GM23248 (cell line): Measurements from ENCODE around the gene CIT. TPM values are rescaled to one million over a fixed set of nuclear protein-coding genes. Genes with fewer than 3 reads are reported as not detected.

Experiments
- DNase-seq: peaks from one replicate; pipeline ENCODE4 v3.0.0-alpha.2; 2015
- H2AFZ ChIP-seq: fragments of 200-600 bp; sonication (generic); 2 replicates; pipeline ENCODE4 v1.6.1; 2016; ENCODE audit warnings: antibody characterized with exemption
- H3F3A ChIP-seq: fragments of 200-600 bp; sonication (generic); 2 replicates; pipeline ENCODE4 v1.6.1; 2016; ENCODE audit warnings: mild to moderate bottlenecking, antibody characterized with exemption, mixed run types; ENCODE audit not compliant: insufficient read depth
- H3K27ac ChIP-seq: fragments of 200-600 bp; sonication (generic); 2 replicates; pipeline ENCODE4 v1.5.1; 2016; ENCODE audit warnings: mild to moderate bottlenecking
- H3K27me3 ChIP-seq: fragments of 200-600 bp; sonication (generic); replicated peaks from 2 replicates; pipeline ENCODE4 v1.6.1; 2016; ENCODE audit warnings: mild to moderate bottlenecking; ENCODE audit not compliant: insufficient read depth
- H3K36me3 ChIP-seq: fragments of 200-600 bp; sonication (generic); 2 replicates; pipeline ENCODE4 v1.6.1; 2016; ENCODE audit warnings: low read depth, mild to moderate bottlenecking
- H3K4me1 ChIP-seq: fragments of 200-600 bp; sonication (generic); 2 replicates; pipeline ENCODE4 v1.6.1; 2016; ENCODE audit warnings: mild to moderate bottlenecking; ENCODE audit not compliant: insufficient read depth
- H3K4me2 ChIP-seq: fragments of 200-600 bp; sonication (generic); one replicate; pipeline ENCODE4 v1.6.1; 2016; ENCODE audit warnings: mild to moderate bottlenecking; ENCODE audit not compliant: unreplicated experiment
- H3K4me3 ChIP-seq: fragments of 200-600 bp; sonication (generic); 2 replicates; pipeline ENCODE4 v1.5.1; 2016; ENCODE audit warnings: mild to moderate bottlenecking
- H3K79me2 ChIP-seq: fragments of 200-600 bp; sonication (generic); 2 replicates; pipeline ENCODE4 v1.6.1; 2016; ENCODE audit warnings: mild to moderate bottlenecking; ENCODE audit not compliant: insufficient read depth
- H3K9ac ChIP-seq: fragments of 200-600 bp; sonication (generic); 2 replicates; pipeline ENCODE4 v1.6.1; 2016; ENCODE audit warnings: mild to moderate bottlenecking
- H3K9me2 ChIP-seq: fragments of 200-600 bp; sonication (generic); 2 replicates; pipeline ENCODE4 v1.6.1; 2016; ENCODE audit warnings: mixed run types, mild to moderate bottlenecking, moderate library complexity; ENCODE audit not compliant: insufficient read depth
- H3K9me3 ChIP-seq: fragments of 200-600 bp; sonication (generic); one replicate; pipeline ENCODE4 v1.6.1; 2017; ENCODE audit warnings: low read depth
- H4K20me1 ChIP-seq: fragments of 200-600 bp; sonication (generic); 2 replicates; pipeline ENCODE4 v1.6.0; 2016; ENCODE audit not compliant: insufficient read depth
- EZH2 ChIP-seq: fragments of 200-600 bp; sonication (generic); IDR thresholded peaks from 2 replicates; pipeline ENCODE4 v1.6.1; 2018; ENCODE audit warnings: antibody characterized with exemption, mild to moderate bottlenecking; ENCODE audit not compliant: insufficient read depth, poor library complexity, severe bottlenecking
- EZH2phosphoT487 ChIP-seq: fragments of 200-600 bp; sonication (generic); IDR thresholded peaks from 2 replicates; pipeline ENCODE4 v1.6.1; 2018; ENCODE audit warnings: antibody characterized with exemption, moderate library complexity, mild to moderate bottlenecking, low read depth; ENCODE audit not compliant: insufficient read depth
- WGBS, 2 experiments: methylation state at CpG; one replicate each; pipeline ENCODE4 v1.1.6; 2015 to 2017; ENCODE audit warnings: low lambda C conversion rate in 2 of 2, low coverage in 1 of 2; ENCODE audit errors: missing lambda C conversion rate in 2 of 2; 5-methylcytosine and 5-hydroxymethylcytosine counted together
- in situ Hi-C: fragments of 300-500 bp; cut with MboI; formaldehyde crosslinking; loops from 2 replicates; pipeline ENCODE4 v1.15.0; 2020
- polyA plus RNA-seq: library from polyadenylated mRNA; unstranded; fragments of >200 nt; fragmentation: Nextera tagmentation; extraction: Ambion mirVana; gene quantifications from 2 replicates; pipeline ENCODE4 v1.2.1, GENCODE V29; 2016
- total RNA-seq: library from RNA; depleted of rRNA; stranded (reverse); fragments of >200 nt; shearing (Covaris generic); gene quantifications from 2 replicates; pipeline ENCODE4 v1.2.3, GENCODE V29; 2014

Gene CIT
- total and polyA plus RNA-seq, 2 experiments from 2014 or later, result 4.3 to 6.8 TPM

GRCh38 chr12:119730381-119730780 lies 146.7 kb downstream of the CIT start:
- H2AFZ ChIP-seq, result no peak overlapping the region
- in situ Hi-C loops, result no loop called here
- no peak overlapping the region for H3K4me3 ChIP-seq
- no peak overlapping the region for H3K9ac ChIP-seq
- H4K20me1 ChIP-seq, result no peaks in the 10 kb centered on the region
- no peaks in the 10 kb centered on the region for H3K79me2 ChIP-seq
- TF ChIP-seq EZH2phosphoT487, result no peak
- H3K9me2 ChIP-seq, result no peaks in the 10 kb centered on the region
- H3K27me3 ChIP-seq, result no peaks in the 10 kb centered on the region
- H3F3A ChIP-seq, result no peaks in the 10 kb centered on the region
- 97 to 98% methylated on average over 13 of the region's 13 CpGs for WGBS, 2 experiments
- no peaks in the 10 kb centered on the region for H3K4me1 ChIP-seq
- no peaks in the 10 kb centered on the region for H3K36me3 ChIP-seq
- no peak overlapping the region for H3K27ac ChIP-seq
- H3K9me3 ChIP-seq, result no peaks in the 10 kb centered on the region
- DNase-seq, result no peak
- H3K4me2 ChIP-seq, result no peak overlapping the region

DNA sequence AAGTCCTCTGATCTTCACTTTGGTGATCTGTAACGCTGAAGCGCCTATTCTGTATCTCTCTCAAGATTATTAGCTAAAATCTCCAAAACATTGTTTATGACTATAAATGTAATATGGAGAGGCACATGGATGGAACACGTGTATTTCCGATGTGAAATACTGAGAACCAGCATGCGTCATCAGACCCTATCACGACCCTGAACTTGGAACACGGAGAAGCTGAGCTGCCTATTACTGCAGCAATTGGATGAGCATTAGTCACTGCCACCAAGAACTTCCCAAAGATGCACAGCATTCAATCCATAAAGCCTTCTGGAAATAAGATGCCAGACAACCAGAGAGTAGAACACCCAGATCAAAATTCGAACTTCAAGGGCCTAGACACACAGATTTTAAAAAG lies 147.2 kb downstream of the CIT start:
- Histone ChIP-seq H3K27ac (no peak overlapping the region), H3K79me2 (no peaks in the 10 kb centered on the region), H3K4me2 (no peak overlapping the region), H3K36me3 (no peaks in the 10 kb centered on the region), H3K4me1 (no peaks in the 10 kb centered on the region), H3K27me3 (no peaks in the 10 kb centered on the region), H4K20me1 (no peaks in the 10 kb centered on the region), H3K9me3 (no peaks in the 10 kb centered on the region), H2AFZ (no peak overlapping the region), H3K4me3 (no peak overlapping the region), H3K9ac (no peak overlapping the region), H3F3A (no peaks in the 10 kb centered on the region), H3K9me2 (no peaks in the 10 kb centered on the region)
- DNase-seq, result no peak
- 92 to 97% methylated on average over 8 of the region's 8 CpGs for WGBS, 2 experiments
- no peak for TF ChIP-seq EZH2phosphoT487
- no peak for TF ChIP-seq EZH2
- in situ Hi-C loops, result no loop called here

GRCh38 chr12:119728444-119728745 lies 148.7 kb downstream of the CIT start:
- no peak for DNase-seq
- 60 to 68% methylated on average over 6 of the region's 6 CpGs for WGBS, 2 experiments
- Histone ChIP-seq H3K36me3 (no peaks in the 10 kb centered on the region), H3K27ac (no peak overlapping the region), H3K79me2 (no peaks in the 10 kb centered on the region), H3K4me2 (no peak overlapping the region), H3K9ac (no peak overlapping the region), H3K4me3 (no peak overlapping the region), H3K4me1 (no peaks in the 10 kb centered on the region), H3F3A (no peaks in the 10 kb centered on the region), H3K27me3 (no peaks in the 10 kb centered on the region), H3K9me2 (no peaks in the 10 kb centered on the region), H2AFZ (no peak overlapping the region), H4K20me1 (no peaks in the 10 kb centered on the region), H3K9me3 (no peaks in the 10 kb centered on the region)
- TF ChIP-seq EZH2phosphoT487 (no peak), EZH2 (no peak)
- in situ Hi-C loops, result no loop called here

GRCh38 chr12:119727600-119728443 lies 149.3 kb downstream of the CIT start:
- H2AFZ ChIP-seq, result no peak overlapping the region
- no peak overlapping the region for H3K9ac ChIP-seq
- H3K27ac ChIP-seq, result no peak overlapping the region
- no peak for DNase-seq
- no peaks in the 10 kb centered on the region for H3K4me1 ChIP-seq
- no peak overlapping the region for H3K4me2 ChIP-seq
- H3K36me3 ChIP-seq, result no peaks in the 10 kb centered on the region
- no peaks in the 10 kb centered on the region for H3F3A ChIP-seq
- TF ChIP-seq EZH2, result no peak
- no peak for TF ChIP-seq EZH2phosphoT487
- no peaks in the 10 kb centered on the region for H3K79me2 ChIP-seq
- no peak overlapping the region for H3K4me3 ChIP-seq
- H3K27me3 ChIP-seq, result no peaks in the 10 kb centered on the region
- H3K9me2 ChIP-seq, result no peaks in the 10 kb centered on the region
- H3K9me3 ChIP-seq, result no peaks in the 10 kb centered on the region
- in situ Hi-C loops, result no loop called here
- no peaks in the 10 kb centered on the region for H4K20me1 ChIP-seq
- WGBS, 2 experiments, result 94 to 98% methylated on average over 3 of the region's 3 CpGs

- H3K27ac ChIP-seq, result no peak overlapping the region
- H3K9ac ChIP-seq, result no peak overlapping the region
- no peak for TF ChIP-seq EZH2
- TF ChIP-seq EZH2phosphoT487, result no peak
- H3K4me3 ChIP-seq, result no peak overlapping the region
- H2AFZ ChIP-seq, result no peak overlapping the region
- no peaks in the 10 kb centered on the region for H3K27me3 ChIP-seq
- H3K9me2 ChIP-seq, result no peaks in the 10 kb centered on the region
- H3K4me1 ChIP-seq, result no peaks in the 10 kb centered on the region
- no peak overlapping the region for H3K4me2 ChIP-seq
- no peaks in the 10 kb centered on the region for H3K9me3 ChIP-seq
- no peaks in the 10 kb centered on the region for H3K36me3 ChIP-seq
- H4K20me1 ChIP-seq, result no peaks in the 10 kb centered on the region
- H3F3A ChIP-seq, result no peaks in the 10 kb centered on the region
- WGBS, 2 experiments, result 87 to 92% methylated on average over 4 of the region's 4 CpGs
- no peaks in the 10 kb centered on the region for H3K79me2 ChIP-seq
- no peak for DNase-seq
- in situ Hi-C loops, result no loop called here
Measured at GRCh38 chr12:119725523-119725922, 151.6 kb downstream of the CIT start.
